HEK293 (cell line): Measurements from ENCODE around the gene GID8.
A peak's percentile ranks its signal among the peaks of the same experiment; 100 is the strongest.

Source experiments
- CTCF ChIA-PET: fragments of 350-600 bp; formaldehyde crosslinking; extraction: SDS; loops from one replicate; lab custom pipeline; 2021; ENCODE audit warnings: antibody characterized with exemption; lab: Yijun Ruan, JAX
- POLR2A ChIA-PET: fragments of 300-600 bp; formaldehyde crosslinking; extraction: SDS; loops from one replicate; lab custom pipeline; 2020; ENCODE audit warnings: antibody characterized with exemption, inconsistent platforms; lab: Yijun Ruan, JAX
- H3K27ac ChIP-seq: fragments of 200-500 bp; sonication (Bioruptor generic); 2 replicates; pipeline ENCODE4 v1.5.1; 2014; ENCODE audit warnings: low read depth, low read length, control low read depth, inconsistent platforms; ENCODE audit errors: extremely low read depth
- H3K36me3 ChIP-seq, 2 experiments: fragments of 200-500 bp in 1 of 2; sonication (Bioruptor generic) in 1 of 2; 1 replicate in 1 of 2; 2 replicates in 1 of 2; pipeline ENCODE4 v1.5.1; 2014 to 2017; ENCODE audit warnings: inconsistent platforms in 2 of 2, low read length in 2 of 2; ENCODE audit not compliant: control insufficient read depth in 2 of 2, insufficient read depth in 1 of 2
- H3K4me1 ChIP-seq: fragments of 200-500 bp; sonication (Bioruptor generic); 2 replicates; pipeline ENCODE4 v1.5.1; 2014; ENCODE audit warnings: mild to moderate bottlenecking, low read length, inconsistent platforms; ENCODE audit not compliant: control insufficient read depth, insufficient read depth
- H3K4me3 ChIP-seq: 2 replicates; pipeline ENCODE4 v1.5.1; 2011; ENCODE audit warnings: low read depth, mild to moderate bottlenecking, control low read depth, low read length, moderate library complexity
- H3K9me3 ChIP-seq: fragments of 200-500 bp; sonication (Bioruptor generic); 2 replicates; pipeline ENCODE4 v1.5.1; 2014; ENCODE audit warnings: low read depth, low read length, inconsistent platforms; ENCODE audit not compliant: control insufficient read depth, insufficient read depth
- EGR2 ChIP-seq: fragments of 450-650 bp; formaldehyde crosslinking; IDR thresholded peaks from 2 replicates; pipeline ENCODE4 v1.5.1; 2016; ENCODE audit warnings: low read depth, missing biosample characterization, missing genetic modification characterization
- OSR2 ChIP-seq: fragments of 450-650 bp; formaldehyde crosslinking; IDR thresholded peaks from 2 replicates; pipeline ENCODE4 v1.5.1; 2016; ENCODE audit warnings: missing biosample characterization, missing genetic modification characterization
- PRDM1 ChIP-seq: fragments of 450-650 bp; formaldehyde crosslinking; IDR thresholded peaks from 2 replicates; pipeline ENCODE4; 2016; ENCODE audit warnings: missing biosample characterization, missing genetic modification characterization
- SALL2 ChIP-seq: fragments of 450-650 bp; formaldehyde crosslinking; IDR thresholded peaks from 2 replicates; pipeline ENCODE4 v1.5.0; 2017; ENCODE audit warnings: missing biosample characterization, mild to moderate bottlenecking, missing genetic modification characterization, borderline replicate concordance
- SETDB1 ChIP-seq: IDR thresholded peaks from one replicate; pipeline ENCODE4 v1.6.1; 2017; ENCODE audit warnings: mild to moderate bottlenecking, low read length, moderate library complexity, mixed read lengths; ENCODE audit not compliant: insufficient read length
- SP7 ChIP-seq: fragments of 450-650 bp; formaldehyde crosslinking; IDR thresholded peaks from 2 replicates; pipeline ENCODE4 v1.5.1; 2016; ENCODE audit warnings: missing biosample characterization, missing genetic modification characterization
- ZBTB10 ChIP-seq: fragments of 450-650 bp; formaldehyde crosslinking; IDR thresholded peaks from 2 replicates; pipeline ENCODE4 v1.5.1; 2016; ENCODE audit warnings: missing biosample characterization, missing genetic modification characterization
- ZFHX2 ChIP-seq: fragments of 450-650 bp; formaldehyde crosslinking; conservative IDR thresholded peaks from 2 replicates; pipeline ENCODE4 v1.5.1; 2016; ENCODE audit warnings: missing biosample characterization, missing genetic modification characterization
- ZNF114 ChIP-seq: fragments of 450-650 bp; formaldehyde crosslinking; IDR thresholded peaks from 2 replicates; pipeline ENCODE4 v1.5.0; 2017; ENCODE audit warnings: missing biosample characterization, missing genetic modification characterization
- ZNF174 ChIP-seq: fragments of 450-650 bp; formaldehyde crosslinking; IDR thresholded peaks from 2 replicates; pipeline ENCODE4 v1.5.0; 2017; ENCODE audit warnings: missing biosample characterization, mild to moderate bottlenecking, missing genetic modification characterization
- ZNF175 ChIP-seq: fragments of 450-650 bp; formaldehyde crosslinking; IDR thresholded peaks from 2 replicates; pipeline ENCODE4 v1.5.1; 2016; ENCODE audit warnings: missing biosample characterization, missing genetic modification characterization
- ZNF211 ChIP-seq: fragments of 450-650 bp; formaldehyde crosslinking; IDR thresholded peaks from 2 replicates; pipeline ENCODE4 v1.5.1; 2016; ENCODE audit warnings: low read depth, missing biosample characterization, missing genetic modification characterization
- ZNF335 ChIP-seq: fragments of 450-650 bp; formaldehyde crosslinking; conservative IDR thresholded peaks from 2 replicates; pipeline ENCODE4 v1.5.1; 2016; ENCODE audit warnings: missing biosample characterization, missing genetic modification characterization
- ZNF366 ChIP-seq: fragments of 450-650 bp; formaldehyde crosslinking; conservative IDR thresholded peaks from 2 replicates; pipeline ENCODE4 v1.5.1; 2016; ENCODE audit warnings: missing biosample characterization, missing genetic modification characterization
- ZNF391 ChIP-seq: fragments of 450-650 bp; formaldehyde crosslinking; IDR thresholded peaks from 2 replicates; pipeline ENCODE4 v1.5.1; 2016; ENCODE audit warnings: low read depth, missing biosample characterization, missing genetic modification characterization, borderline replicate concordance
- ZNF398 ChIP-seq: fragments of 450-650 bp; formaldehyde crosslinking; IDR thresholded peaks from 2 replicates; pipeline ENCODE4 v1.5.1; 2017; ENCODE audit warnings: missing biosample characterization, missing genetic modification characterization
- ZNF416 ChIP-seq: fragments of 450-650 bp; formaldehyde crosslinking; IDR thresholded peaks from 2 replicates; pipeline ENCODE4 v1.5.1; 2016; ENCODE audit warnings: missing biosample characterization, missing genetic modification characterization
- ZNF510 ChIP-seq: fragments of 450-650 bp; formaldehyde crosslinking; IDR thresholded peaks from 2 replicates; pipeline ENCODE4 v1.5.1; 2018; ENCODE audit warnings: mild to moderate bottlenecking, missing genetic modification characterization, missing biosample characterization; ENCODE audit not compliant: insufficient replicate concordance
- ZNF626 ChIP-seq: fragments of 450-650 bp; sonication (Bioruptor Pico); formaldehyde crosslinking; IDR thresholded peaks from 2 replicates; pipeline ENCODE4 v1.5.1; 2018; ENCODE audit warnings: missing biosample characterization, missing genetic modification characterization, inconsistent platforms
- ZNF639 ChIP-seq: fragments of 450-650 bp; formaldehyde crosslinking; IDR thresholded peaks from 2 replicates; pipeline ENCODE4 v1.5.1; 2016; ENCODE audit warnings: missing biosample characterization, missing genetic modification characterization
- ZNF692 ChIP-seq: fragments of 450-650 bp; formaldehyde crosslinking; IDR thresholded peaks from 2 replicates; pipeline ENCODE4 v1.5.1; 2016; ENCODE audit warnings: missing biosample characterization, missing genetic modification characterization
- ZNF747 ChIP-seq: fragments of 450-650 bp; formaldehyde crosslinking; IDR thresholded peaks from 2 replicates; pipeline ENCODE4 v1.5.1; 2016; ENCODE audit warnings: missing biosample characterization, missing genetic modification characterization
- ZNF76 ChIP-seq: fragments of 450-650 bp; formaldehyde crosslinking; IDR thresholded peaks from 2 replicates; pipeline ENCODE4; 2016; ENCODE audit warnings: low read depth, missing biosample characterization, missing genetic modification characterization, borderline replicate concordance
- ZNF830 ChIP-seq: fragments of 450-650 bp; IDR thresholded peaks from 2 replicates; pipeline ENCODE4 v1.5.0; 2018; ENCODE audit warnings: missing biosample characterization, missing genetic modification characterization, low read depth, mild to moderate bottlenecking, moderate library complexity
- ZSCAN23 ChIP-seq: fragments of 450-650 bp; formaldehyde crosslinking; IDR thresholded peaks from 2 replicates; pipeline ENCODE4 v1.5.1; 2016; ENCODE audit warnings: missing biosample characterization, missing genetic modification characterization

GID8 gene

DNA sequence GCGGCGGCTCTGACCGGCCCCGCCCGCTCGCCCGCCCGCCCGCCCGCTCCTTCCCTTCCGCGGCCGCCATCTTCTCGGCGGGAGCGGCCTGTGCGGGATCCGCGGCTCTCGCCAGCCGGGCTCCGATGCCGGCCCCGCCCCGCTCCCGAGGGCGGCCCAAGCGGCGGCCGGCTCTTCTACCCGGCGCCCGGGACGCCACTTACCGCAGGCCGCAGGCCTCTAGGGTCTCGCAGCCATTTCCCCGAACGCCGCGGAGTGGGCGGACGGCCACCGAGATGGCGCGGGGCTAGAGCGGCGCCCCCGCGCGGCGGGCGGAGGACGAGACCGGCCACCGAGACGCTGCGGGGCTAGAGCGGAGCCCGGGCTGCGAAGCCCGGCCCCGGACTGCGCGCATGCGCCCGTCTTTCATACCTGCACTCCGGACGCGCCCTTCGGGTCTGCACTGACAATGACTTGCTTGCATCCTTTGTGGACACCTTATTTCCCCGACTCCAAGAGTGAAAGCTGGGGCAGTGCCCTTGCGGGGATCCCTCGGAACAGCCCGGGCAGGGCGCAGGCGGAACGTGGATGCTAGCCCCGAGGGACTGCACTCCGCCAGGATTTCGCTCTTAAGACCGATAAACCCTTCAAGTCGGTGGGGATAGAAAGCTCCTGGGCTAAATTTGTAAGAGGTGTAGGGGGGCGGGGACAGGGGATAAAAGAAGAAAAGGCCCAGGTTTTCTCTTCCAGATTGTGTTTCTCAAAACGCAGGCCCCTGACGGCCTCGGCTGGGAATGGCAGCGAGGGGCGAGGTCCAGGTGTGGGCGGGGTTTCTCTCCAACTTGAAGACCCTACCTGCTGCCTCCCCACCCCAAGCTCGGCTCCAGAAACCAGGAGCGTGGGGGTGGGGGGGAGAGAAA lies 11.5 kb upstream of the GID8 start, which contains the start of gene DIDO1 (continued):
- TF ChIP-seq ZNF76 (tag by site-specific recombination) (no peak; the same call in 1 of the 2 replicates), ZNF114 (tag by site-specific recombination) (no peak), ZNF391 (tag by site-specific recombination) (no peak), ZNF830 (tag by site-specific recombination) (no peak), ZBTB10 (tag by site-specific recombination) (no peak), ZNF626 (tag by site-specific recombination) (no peak), ZNF639 (tag by site-specific recombination) (no peak), ZNF416 (tag by site-specific recombination) (no peak), ZNF692 (tag by site-specific recombination) (0 out of 2 replicates have a peak, but pooled peaks have one; percentile 12), ZNF175 (tag by site-specific recombination) (no peak), SP7 (tag by site-specific recombination) (no peak), ZNF747 (tag by site-specific recombination) (no peak), ZNF510 (tag by site-specific recombination) (no peak), SETDB1 (no peak), ZSCAN23 (tag by site-specific recombination) (no peak), ZNF211 (no peak), SALL2 (tag by site-specific recombination) (no peak)

- ChIA-PET POLR2A (interaction anchor here (0.7 to 1.3 kb wide), 4 partner anchors 8 to 26 kb away, joined by 3 to 10 read pairs (median 4); partner anchors contain the start of gene GID8), CTCF (interaction anchor here (0.6 to 3.1 kb wide), 9 partner anchors 8 to 299 kb away, joined by 3 to 13 read pairs (median 3); partner anchors contain the start of gene GID8)
- peak overlapping the region; percentile 86 for H3K4me3 ChIP-seq
- H3K9me3 ChIP-seq: no peaks in the 10 kb centered on the region
- TF ChIP-seq EGR2 (tag by site-specific recombination) (0 out of 2 replicates have a peak, but pooled peaks have one; percentile 23), ZFHX2 (tag by site-specific recombination) (0 out of 2 replicates have a peak, but pooled peaks have one; percentile 7), ZNF366 (tag by site-specific recombination) (no peak), ZNF335 (tag by site-specific recombination) (peak; percentile 78), OSR2 (tag by site-specific recombination) (peak; percentile 41; the same call in 1 of the 2 replicates), ZNF398 (tag by site-specific recombination) (0 out of 2 replicates have a peak, but pooled peaks have one; percentile 29), PRDM1 (peak; percentile 57), ZNF174 (tag by site-specific recombination) (no peak)
- TF ChIP-seq, all 188 proteins: peak for 6
- Histone ChIP-seq H3K4me1 (peaks cover 19% of the 10 kb centered on the region), H3K27ac (peak overlapping the region; percentile 18), H3K36me3 (peaks cover 4 to 7% of the 10 kb centered on the region in 2 experiments; a peak in 2 of 3 replicates)
Observed at GRCh38 chr20:62927128-62927705, 10.7 kb upstream of the GID8 start.
